PC-3 (cell line): ENCODE results near the gene SPRN. TPM values are rescaled to one million over a fixed set of nuclear protein-coding genes. Genes with fewer than 3 reads are reported as not detected.

Experiments
- ATAC-seq: fragments of 200-7000 bp; cut with Tn5 transposase; 2 replicates; pipeline ENCODE4 v1.9.1; 2020; ENCODE audit warnings: mild to moderate bottlenecking, moderate library complexity
- BruUV-seq: library from RNA; stranded (reverse); fragments of 400-500 nt; replicated peaks from 2 replicates; lab custom pipeline; 2021; lab: Mats Ljungman, UMichigan
- CTCF ChIA-PET: fragments of 300-600 bp; sonication (Branson Sonifier 250); formaldehyde crosslinking; loops from one replicate; lab custom pipeline; 2022; ENCODE audit warnings: antibody characterized with exemption; lab: Charles Lee
- POLR2A ChIA-PET: fragments of 300-600 bp; sonication (Branson Sonifier 250); formaldehyde crosslinking; loops from one replicate; lab custom pipeline; 2022; ENCODE audit warnings: antibody characterized with exemption; ENCODE audit not compliant: unreplicated experiment; lab: Charles Lee
- DNase-seq: peaks from one replicate; pipeline ENCODE4 v3.0.0-alpha.2; 2015
- H2AFZ ChIP-seq: fragments of 300-600 bp; sonication (generic); 2 replicates; pipeline ENCODE4 v1.6.0; 2016; ENCODE audit warnings: antibody characterized with exemption, low read length
- H3F3A ChIP-seq: fragments of 300-600 bp; sonication (generic); one replicate; pipeline ENCODE4 v1.6.0; 2017; ENCODE audit warnings: antibody characterized with exemption, low read length, control low read depth, mild to moderate bottlenecking; ENCODE audit not compliant: unreplicated experiment
- H3K27ac ChIP-seq: fragments of 300-600 bp; sonication (generic); 2 replicates; pipeline ENCODE4 v1.5.1; 2016; ENCODE audit warnings: mild to moderate bottlenecking, low read length
- H3K27me3 ChIP-seq: fragments of 300-600 bp; sonication (generic); 2 replicates; pipeline ENCODE4 v1.6.1; 2016; ENCODE audit warnings: low read length, mixed read lengths
- H3K36me3 ChIP-seq: fragments of 300-600 bp; sonication (generic); 2 replicates; pipeline ENCODE4 v1.6.1; 2016; ENCODE audit warnings: low read depth, mixed run types, low read length, mixed read lengths
- H3K4me1 ChIP-seq: fragments of 300-600 bp; sonication (generic); 2 replicates; pipeline ENCODE4 v1.5.1; 2016; ENCODE audit warnings: low read length; ENCODE audit not compliant: insufficient read depth
- H3K4me2 ChIP-seq: fragments of 300-600 bp; sonication (generic); 2 replicates; pipeline ENCODE4 v1.6.0; 2016; ENCODE audit warnings: low read length
- H3K4me3 ChIP-seq: fragments of 300-600 bp; sonication (generic); 2 replicates; pipeline ENCODE4 v1.5.1; 2016; ENCODE audit warnings: mild to moderate bottlenecking, low read length, mixed read lengths
- H3K79me2 ChIP-seq: fragments of 300-600 bp; sonication (generic); 2 replicates; pipeline ENCODE4 v1.6.1; 2017; ENCODE audit warnings: low read length, mixed read lengths
- H3K9ac ChIP-seq: fragments of 300-600 bp; sonication (generic); 2 replicates; pipeline ENCODE4 v1.6.0; 2016; ENCODE audit warnings: mild to moderate bottlenecking, low read length
- H3K9me2 ChIP-seq: fragments of 300-600 bp; sonication (generic); replicated peaks from 2 replicates; pipeline ENCODE4 v1.6.1; 2016; ENCODE audit warnings: mixed run types, low read length, mixed read lengths
- H3K9me3 ChIP-seq: fragments of 300-600 bp; sonication (generic); 2 replicates; pipeline ENCODE4 v1.6.1; 2016; ENCODE audit warnings: low read length, mixed read lengths
- H4K20me1 ChIP-seq: fragments of 300-600 bp; sonication (generic); 2 replicates; pipeline ENCODE4 v1.6.1; 2016; ENCODE audit warnings: low read length, mixed read lengths
- EZH2 ChIP-seq: fragments of 300-600 bp; sonication (generic); IDR thresholded peaks from one replicate; pipeline ENCODE4 v1.6.1; 2017; ENCODE audit warnings: antibody characterized with exemption, mild to moderate bottlenecking, low read length; ENCODE audit not compliant: unreplicated experiment
- EZH2phosphoT487 ChIP-seq: fragments of 300-600 bp; sonication (generic); IDR thresholded peaks from 2 replicates; pipeline ENCODE4 v1.6.1; 2018; ENCODE audit warnings: mild to moderate bottlenecking, antibody characterized with exemption, low read length, borderline replicate concordance
- intact Hi-C: fragments of 100-400 bp; cut with micrococcal nuclease; formaldehyde crosslinking; loops from 2 replicates; pipeline ENCODE4 v1.9.0; 2023
- total RNA-seq: library from RNA; depleted of rRNA; stranded (reverse); fragments of >200 nt; gene quantifications from 2 replicates; pipeline ENCODE4 v1.2.3, GENCODE V29; 2014
- TF ChIP-seq, protein P1 (sequence below): fragments of 300-600 bp; sonication (generic); conservative IDR thresholded peaks from 2 replicates; pipeline ENCODE4 v1.5.1; 2017; ENCODE audit warnings: antibody characterized with exemption, low read depth, mild to moderate bottlenecking, low read length

Gene SPRN
- total RNA-seq, 1 experiment from 2014 or later = not detected

GRCh38 chr10:133466683-133467275, 42.4 kb upstream of the SPRN start:
- Histone ChIP-seq H3K79me2 (no peaks in the 10 kb centered on the region), H3K4me1 (no peaks in the 10 kb centered on the region), H4K20me1 (no peaks in the 10 kb centered on the region), H3K4me2 (no peak overlapping the region), H3K9me3 (no peaks in the 10 kb centered on the region), H2AFZ (no peak overlapping the region), H3K9ac (no peak overlapping the region), H3K4me3 (no peak overlapping the region), H3K27me3 (no peaks in the 10 kb centered on the region), H3K36me3 (no peaks in the 10 kb centered on the region), H3K9me2 (no peaks in the 10 kb centered on the region), H3K27ac (no peak overlapping the region), H3F3A (no peaks in the 10 kb centered on the region)
- CTCF ChIA-PET = no interaction called here
- DNase-seq = no peak
- POLR2A ChIA-PET = no interaction called here
- intact Hi-C loops = no loop called here
- no peak for ATAC-seq
- TF ChIP-seq, protein P1, sequence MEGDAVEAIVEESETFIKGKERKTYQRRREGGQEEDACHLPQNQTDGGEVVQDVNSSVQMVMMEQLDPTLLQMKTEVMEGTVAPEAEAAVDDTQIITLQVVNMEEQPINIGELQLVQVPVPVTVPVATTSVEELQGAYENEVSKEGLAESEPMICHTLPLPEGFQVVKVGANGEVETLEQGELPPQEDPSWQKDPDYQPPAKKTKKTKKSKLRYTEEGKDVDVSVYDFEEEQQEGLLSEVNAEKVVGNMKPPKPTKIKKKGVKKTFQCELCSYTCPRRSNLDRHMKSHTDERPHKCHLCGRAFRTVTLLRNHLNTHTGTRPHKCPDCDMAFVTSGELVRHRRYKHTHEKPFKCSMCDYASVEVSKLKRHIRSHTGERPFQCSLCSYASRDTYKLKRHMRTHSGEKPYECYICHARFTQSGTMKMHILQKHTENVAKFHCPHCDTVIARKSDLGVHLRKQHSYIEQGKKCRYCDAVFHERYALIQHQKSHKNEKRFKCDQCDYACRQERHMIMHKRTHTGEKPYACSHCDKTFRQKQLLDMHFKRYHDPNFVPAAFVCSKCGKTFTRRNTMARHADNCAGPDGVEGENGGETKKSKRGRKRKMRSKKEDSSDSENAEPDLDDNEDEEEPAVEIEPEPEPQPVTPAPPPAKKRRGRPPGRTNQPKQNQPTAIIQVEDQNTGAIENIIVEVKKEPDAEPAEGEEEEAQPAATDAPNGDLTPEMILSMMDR = no peak
- TF ChIP-seq EZH2 (no peak), EZH2phosphoT487 (no peak)
- no TSS peak for BruUV-seq

DNA sequence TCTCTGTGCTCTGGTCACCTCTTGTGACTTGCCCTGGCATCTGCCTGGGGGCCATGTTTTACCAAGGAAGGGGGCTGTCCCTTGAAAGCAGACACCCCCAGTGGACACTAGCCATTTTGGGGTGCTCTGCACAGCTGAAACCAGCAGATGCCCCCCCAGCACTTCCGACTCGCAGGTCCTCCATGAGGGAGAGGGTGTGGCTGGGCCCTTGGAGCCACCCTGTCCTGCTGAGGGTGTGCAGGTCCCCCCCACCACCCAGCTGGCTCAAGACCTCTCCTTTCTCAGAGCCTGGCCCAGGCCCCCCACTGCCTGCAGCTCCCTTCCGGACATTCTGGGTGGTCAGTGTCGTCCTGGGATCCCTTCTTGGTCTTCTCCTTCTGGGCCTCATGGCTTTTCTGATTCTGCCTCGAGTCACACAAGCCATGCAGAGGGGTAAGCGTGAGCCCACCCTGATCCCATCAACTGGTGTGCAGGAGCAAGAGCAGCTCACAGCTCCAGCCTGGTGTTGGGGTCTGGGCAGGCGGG, 41.6 kb upstream of the SPRN start:
- ChIA-PET CTCF (no interaction called here), POLR2A (no interaction called here)
- intact Hi-C loops = no loop called here
- Histone ChIP-seq H3K36me3 (no peaks in the 10 kb centered on the region), H3K4me3 (no peak overlapping the region), H3K9me2 (no peaks in the 10 kb centered on the region), H3F3A (no peaks in the 10 kb centered on the region), H3K4me1 (no peaks in the 10 kb centered on the region), H3K27ac (no peak overlapping the region), H3K9ac (no peak overlapping the region), H2AFZ (no peak overlapping the region), H3K27me3 (no peaks in the 10 kb centered on the region), H3K4me2 (no peak overlapping the region), H4K20me1 (no peaks in the 10 kb centered on the region), H3K9me3 (no peaks in the 10 kb centered on the region), H3K79me2 (no peaks in the 10 kb centered on the region)
- no peak for DNase-seq
- no peak for ATAC-seq
- BruUV-seq = no TSS peak
- TF ChIP-seq EZH2phosphoT487 = no peak
- no peak for TF ChIP-seq EZH2
- TF ChIP-seq, protein P1 = no peak

DNA sequence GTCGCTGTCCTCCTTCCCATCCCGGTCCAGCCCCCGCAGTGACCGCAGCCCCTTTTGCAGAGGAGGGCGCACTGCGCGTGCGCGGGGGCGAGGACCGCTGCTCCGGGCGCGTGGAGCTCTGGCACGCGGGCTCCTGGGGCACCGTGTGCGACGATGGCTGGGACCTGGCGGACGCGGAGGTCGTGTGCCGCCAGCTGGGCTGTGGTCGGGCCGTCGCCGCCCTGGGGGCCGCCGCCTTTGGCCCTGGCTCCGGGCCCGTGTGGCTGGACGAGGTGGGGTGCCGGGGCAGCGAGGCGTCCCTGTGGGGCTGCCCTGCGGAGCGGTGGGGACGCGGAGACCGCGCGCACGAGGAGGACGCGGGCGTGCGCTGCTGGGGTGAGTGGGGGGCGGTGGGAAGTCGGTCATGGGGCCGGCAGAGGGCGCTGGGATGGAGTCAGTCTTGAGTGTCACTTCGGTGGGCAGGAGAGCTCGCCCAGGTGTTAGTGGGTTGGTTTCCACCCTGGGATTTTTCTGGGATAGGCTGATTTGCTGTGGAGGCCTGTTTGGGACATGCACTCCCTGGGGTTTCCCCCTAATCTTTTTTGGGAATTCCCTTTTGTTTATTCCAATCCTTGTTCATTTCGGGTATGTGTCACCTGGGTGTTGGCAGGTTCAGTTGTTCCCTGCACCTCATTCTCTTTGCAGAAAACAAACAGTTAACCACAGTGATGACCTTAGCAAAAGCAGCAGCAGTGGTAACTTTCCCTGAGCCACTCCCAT, 40.9 kb upstream of the SPRN start:
- BruUV-seq = no TSS peak
- intact Hi-C loops = no loop called here
- ATAC-seq = no peak
- ChIA-PET POLR2A (no interaction called here), CTCF (no interaction called here)
- no peaks in the 10 kb centered on the region for H3K79me2 ChIP-seq
- no peak overlapping the region for H3K4me3 ChIP-seq
- no peaks in the 10 kb centered on the region for H3K36me3 ChIP-seq
- no peak for TF ChIP-seq EZH2
- TF ChIP-seq EZH2phosphoT487 = no peak
- TF ChIP-seq, protein P1 = no peak
- H3K4me1 ChIP-seq = no peaks in the 10 kb centered on the region
- H3K27me3 ChIP-seq = no peaks in the 10 kb centered on the region
- H3K4me2 ChIP-seq = no peak overlapping the region
- H3K27ac ChIP-seq = no peak overlapping the region
- DNase-seq = no peak
- H2AFZ ChIP-seq = no peak overlapping the region
- H3K9me2 ChIP-seq = no peaks in the 10 kb centered on the region
- no peaks in the 10 kb centered on the region for H3K9me3 ChIP-seq
- H3K9ac ChIP-seq = no peak overlapping the region
- H3F3A ChIP-seq = no peaks in the 10 kb centered on the region
- no peaks in the 10 kb centered on the region for H4K20me1 ChIP-seq
